ENCODE measurements around the gene TSPYL2.
A peak's percentile ranks its signal among the peaks of the same experiment; 100 is the strongest.

The TSPYL2 gene

GRCh38 chrX:53071064-53071463 is 11.1 kb upstream of the TSPYL2 start:
- TF ChIP-seq CEBPB (IDR thresholded peaks at IDR 0.05) (no peak), ZBTB7A (IDR thresholded peaks at IDR 0.05; ENCODE audit: low read depth) (no peak), EP300 (IDR thresholded peaks at IDR 0.05; ENCODE audit: borderline replicate concordance) (no peak), TEAD4 (IDR thresholded peaks at IDR 0.05) (no peak), TCF12 (IDR thresholded peaks at IDR 0.05; ENCODE audit: low read depth) (no peak), CREB1 (IDR thresholded peaks at IDR 0.05; ENCODE audit: low read depth) (no peak), TAF1 (IDR thresholded peaks at IDR 0.05; ENCODE audit: low read depth) (no peak), NFIC (IDR thresholded peaks at IDR 0.05) (no peak), EGR1 (IDR thresholded peaks at IDR 0.05) (no peak), REST (IDR thresholded peaks at IDR 0.05; ENCODE audit: low read depth) (no peak), RAD21 (IDR thresholded peaks at IDR 0.05; ENCODE audit: low read depth) (no peak), YY1 (IDR thresholded peaks at IDR 0.05; ENCODE audit: low read depth) (no peak), USF1 (IDR thresholded peaks at IDR 0.05) (no peak), MAX (IDR thresholded peaks at IDR 0.05) (no peak)

- TF ChIP-seq FOXM1 (IDR thresholded peaks at IDR 0.05; ENCODE audit: borderline replicate concordance, low read depth) = no peak
- no peak for TF ChIP-seq TAF1 (IDR thresholded peaks at IDR 0.05; ENCODE audit: low read depth)
- TF ChIP-seq MAX (IDR thresholded peaks at IDR 0.05) = peak; percentile 93
- no peak for TF ChIP-seq NFIC (IDR thresholded peaks at IDR 0.05)
- peak; percentile 52; the same call in 1 of the 2 replicates for TF ChIP-seq USF1 (IDR thresholded peaks at IDR 0.05)
- peak; percentile 63 for TF ChIP-seq RAD21 (IDR thresholded peaks at IDR 0.05; ENCODE audit: low read depth)
- TF ChIP-seq YY1 (IDR thresholded peaks at IDR 0.05; ENCODE audit: low read depth) = no peak
These were observed 10.4 kb upstream of the TSPYL2 start for GRCh38 chrX:53071604-53072417.

- no peak for TF ChIP-seq TAF1 (IDR thresholded peaks at IDR 0.05; ENCODE audit: low read depth)
- no peak for TF ChIP-seq CREB1 (IDR thresholded peaks at IDR 0.05; ENCODE audit: low read depth)
- no peak for TF ChIP-seq TEAD4 (IDR thresholded peaks at IDR 0.05)
- TF ChIP-seq FOXM1 (IDR thresholded peaks at IDR 0.05; ENCODE audit: borderline replicate concordance, low read depth) = no peak
- no peak for TF ChIP-seq EGR1 (IDR thresholded peaks at IDR 0.05)
- no peak for TF ChIP-seq CEBPB (IDR thresholded peaks at IDR 0.05)
- TF ChIP-seq USF1 (IDR thresholded peaks at IDR 0.05) = no peak
- no peak for TF ChIP-seq MAX (IDR thresholded peaks at IDR 0.05)
- no peak for TF ChIP-seq TCF12 (IDR thresholded peaks at IDR 0.05; ENCODE audit: low read depth)
- no peak for TF ChIP-seq YY1 (IDR thresholded peaks at IDR 0.05; ENCODE audit: low read depth)
- no peak for TF ChIP-seq ZBTB7A (IDR thresholded peaks at IDR 0.05; ENCODE audit: low read depth)
- TF ChIP-seq NFIC (IDR thresholded peaks at IDR 0.05) = no peak
- TF ChIP-seq REST (IDR thresholded peaks at IDR 0.05; ENCODE audit: low read depth) = no peak
- TF ChIP-seq RAD21 (IDR thresholded peaks at IDR 0.05; ENCODE audit: low read depth) = no peak
- TF ChIP-seq EP300 (IDR thresholded peaks at IDR 0.05; ENCODE audit: borderline replicate concordance) = no peak
These were observed 9.6 kb upstream of the TSPYL2 start for GRCh38 chrX:53072418-53073114.

GRCh38 chrX:53073115-53073586 is 9.0 kb upstream of the TSPYL2 start:
- no peak for TF ChIP-seq RAD21 (IDR thresholded peaks at IDR 0.05; ENCODE audit: low read depth)
- no peak for TF ChIP-seq EGR1 (IDR thresholded peaks at IDR 0.05)

- TF ChIP-seq NFIC (IDR thresholded peaks at IDR 0.05) (no peak), RAD21 (IDR thresholded peaks at IDR 0.05; ENCODE audit: low read depth) (no peak), ZBTB7A (IDR thresholded peaks at IDR 0.05; ENCODE audit: low read depth) (no peak), EGR1 (IDR thresholded peaks at IDR 0.05) (no peak), EP300 (IDR thresholded peaks at IDR 0.05; ENCODE audit: borderline replicate concordance) (no peak), TEAD4 (IDR thresholded peaks at IDR 0.05) (no peak)
These were observed 7.2 kb upstream of the TSPYL2 start for GRCh38 chrX:53075011-53075410.

Measured in Ishikawa (cell line).